Fibroblast of lung (primary cell): ENCODE results near the gene ARL5C.

Experiments
- CTCF ChIP-seq, 2 donors: IDR thresholded peaks in 1 of 2; conservative IDR thresholded peaks in 1 of 2; 1 replicate in 1 of 2; 2 replicates in 1 of 2; pipeline ENCODE4 v1.5.1; 2011 to 2012; ENCODE audit warnings: low read length in 2 of 2, control low read depth in 1 of 2, inconsistent platforms in 1 of 2, low read depth in 1 of 2, mild to moderate bottlenecking in 1 of 2
- EZH2 ChIP-seq: IDR thresholded peaks from 2 replicates; pipeline ENCODE4 v1.5.1; 2012; ENCODE audit warnings: low read length, control low read depth, mild to moderate bottlenecking; ENCODE audit errors: missing control alignments

GRCh38 chr17:39181303-39181702 is 15.3 kb upstream of the ARL5C start:
- TF ChIP-seq EZH2 (no peak), CTCF (conservative IDR thresholded peaks at IDR 0.05 in 1 of 2, IDR thresholded peaks at IDR 0.05 in 1 of 2; ENCODE audit: low read depth in 1 of 2, low read length in 2 of 2) (no peak)
